NB4 (cell line): Measurements from ENCODE around the gene IL34.

ENCODE experiments used
- MYC ChIP-seq: IDR thresholded peaks from 2 replicates; pipeline ENCODE4 v1.6.1; 2011; ENCODE audit warnings: low read depth, low read length
- POLR2A ChIP-seq: IDR thresholded peaks from 2 replicates; pipeline ENCODE4 v1.6.1; 2011; ENCODE audit warnings: mild to moderate bottlenecking; ENCODE audit not compliant: insufficient read length; ENCODE audit errors: extremely low read depth
- TF ChIP-seq, protein P1 (sequence below): IDR thresholded peaks from one replicate; pipeline ENCODE4 v1.5.1; 2012; ENCODE audit warnings: low read depth, low read length
- TF ChIP-seq, protein P2 (sequence below): IDR thresholded peaks from 2 replicates; pipeline ENCODE4 v1.6.1; 2011; ENCODE audit warnings: low read depth, low read length

- TF ChIP-seq, protein P1, sequence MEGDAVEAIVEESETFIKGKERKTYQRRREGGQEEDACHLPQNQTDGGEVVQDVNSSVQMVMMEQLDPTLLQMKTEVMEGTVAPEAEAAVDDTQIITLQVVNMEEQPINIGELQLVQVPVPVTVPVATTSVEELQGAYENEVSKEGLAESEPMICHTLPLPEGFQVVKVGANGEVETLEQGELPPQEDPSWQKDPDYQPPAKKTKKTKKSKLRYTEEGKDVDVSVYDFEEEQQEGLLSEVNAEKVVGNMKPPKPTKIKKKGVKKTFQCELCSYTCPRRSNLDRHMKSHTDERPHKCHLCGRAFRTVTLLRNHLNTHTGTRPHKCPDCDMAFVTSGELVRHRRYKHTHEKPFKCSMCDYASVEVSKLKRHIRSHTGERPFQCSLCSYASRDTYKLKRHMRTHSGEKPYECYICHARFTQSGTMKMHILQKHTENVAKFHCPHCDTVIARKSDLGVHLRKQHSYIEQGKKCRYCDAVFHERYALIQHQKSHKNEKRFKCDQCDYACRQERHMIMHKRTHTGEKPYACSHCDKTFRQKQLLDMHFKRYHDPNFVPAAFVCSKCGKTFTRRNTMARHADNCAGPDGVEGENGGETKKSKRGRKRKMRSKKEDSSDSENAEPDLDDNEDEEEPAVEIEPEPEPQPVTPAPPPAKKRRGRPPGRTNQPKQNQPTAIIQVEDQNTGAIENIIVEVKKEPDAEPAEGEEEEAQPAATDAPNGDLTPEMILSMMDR, result no peak
- no peak for TF ChIP-seq MYC
- TF ChIP-seq, protein P2, sequence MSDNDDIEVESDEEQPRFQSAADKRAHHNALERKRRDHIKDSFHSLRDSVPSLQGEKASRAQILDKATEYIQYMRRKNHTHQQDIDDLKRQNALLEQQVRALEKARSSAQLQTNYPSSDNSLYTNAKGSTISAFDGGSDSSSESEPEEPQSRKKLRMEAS, result no peak
- no peak for TF ChIP-seq POLR2A
Measured at GRCh38 chr16:70699696-70700095, 53.3 kb downstream of the IL34 start.
